Right lobe of liver (tissue), 4 donors: ENCODE data around the gene PALMD.

Experiments
- POLR2A ChIP-seq: fragments of 450-650 bp; IDR thresholded peaks from one replicate; pipeline ENCODE4 v1.6.1; 2017; ENCODE audit warnings: antibody characterized with exemption, mild to moderate bottlenecking
- TF ChIP-seq, protein P1 (sequence below), 4 donors: fragments of 200-600 bp in 3 of 4; fragments of 450-650 bp in 1 of 4; IDR thresholded peaks; one replicate each; pipeline versions ENCODE4 v1.5.1 to v1.8.0; 2016 to 2022; ENCODE audit warnings: antibody characterized with exemption in 4 of 4, mild to moderate bottlenecking in 2 of 4
- donor health status: DM: no; HTN: no; CAD: no.
- donor health status: DM: no; HTN: no; CAD: no.
- donor health status: DM: no; HTN: yes; CAD: no.

DNA sequence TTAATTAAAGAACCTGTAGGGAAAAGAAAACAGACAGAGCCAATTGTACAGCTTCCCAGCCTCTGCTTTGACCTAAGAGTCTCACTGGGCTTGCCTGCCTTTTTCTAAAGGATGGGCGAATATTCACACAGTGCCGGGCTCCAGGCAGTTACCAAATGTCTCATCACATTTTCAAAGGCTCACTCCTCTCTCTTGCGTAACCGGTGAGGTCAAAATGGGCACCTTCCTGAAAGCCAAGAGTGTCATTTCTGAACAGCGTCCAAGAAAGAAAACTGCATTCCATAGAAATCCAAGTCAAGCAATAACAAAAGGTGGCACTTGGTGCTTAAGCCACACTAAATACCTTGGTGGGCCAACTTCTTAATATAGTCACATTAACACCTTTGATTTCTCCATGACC lies 710 bp upstream of the PALMD start:
- TF ChIP-seq, protein P1, sequence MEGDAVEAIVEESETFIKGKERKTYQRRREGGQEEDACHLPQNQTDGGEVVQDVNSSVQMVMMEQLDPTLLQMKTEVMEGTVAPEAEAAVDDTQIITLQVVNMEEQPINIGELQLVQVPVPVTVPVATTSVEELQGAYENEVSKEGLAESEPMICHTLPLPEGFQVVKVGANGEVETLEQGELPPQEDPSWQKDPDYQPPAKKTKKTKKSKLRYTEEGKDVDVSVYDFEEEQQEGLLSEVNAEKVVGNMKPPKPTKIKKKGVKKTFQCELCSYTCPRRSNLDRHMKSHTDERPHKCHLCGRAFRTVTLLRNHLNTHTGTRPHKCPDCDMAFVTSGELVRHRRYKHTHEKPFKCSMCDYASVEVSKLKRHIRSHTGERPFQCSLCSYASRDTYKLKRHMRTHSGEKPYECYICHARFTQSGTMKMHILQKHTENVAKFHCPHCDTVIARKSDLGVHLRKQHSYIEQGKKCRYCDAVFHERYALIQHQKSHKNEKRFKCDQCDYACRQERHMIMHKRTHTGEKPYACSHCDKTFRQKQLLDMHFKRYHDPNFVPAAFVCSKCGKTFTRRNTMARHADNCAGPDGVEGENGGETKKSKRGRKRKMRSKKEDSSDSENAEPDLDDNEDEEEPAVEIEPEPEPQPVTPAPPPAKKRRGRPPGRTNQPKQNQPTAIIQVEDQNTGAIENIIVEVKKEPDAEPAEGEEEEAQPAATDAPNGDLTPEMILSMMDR (IDR thresholded peaks at IDR 0.05), result no peak
- TF ChIP-seq POLR2A, result no peak
